ENCODE data around the gene SCLT1. TPM values are rescaled to one million over a fixed set of nuclear protein-coding genes. Genes with fewer than 3 reads are reported as not detected.

The SCLT1 gene
- total and polyA plus RNA-seq, 2 donors = 5.1 to 69.0 TPM

- Histone ChIP-seq H3K4me1 (ENCODE audit: insufficient read depth) (no peaks in the 10 kb centered on the region), H3K36me3 (ENCODE audit: insufficient read depth) (peaks cover under 1% of the 10 kb centered on the region), H3K4me3 (ENCODE audit: low read depth, low read length) (no peak overlapping the region), H3K27ac (ENCODE audit: low read depth) (no peak overlapping the region)
- 15% methylated on average over 2 of the region's 2 CpGs for WGBS
- DNase-seq (ENCODE audit: extremely low spot score) = peak; percentile 3
These were observed 119.2 kb downstream of the SCLT1 start for GRCh38 chr4:128974136-128974581.

DNA sequence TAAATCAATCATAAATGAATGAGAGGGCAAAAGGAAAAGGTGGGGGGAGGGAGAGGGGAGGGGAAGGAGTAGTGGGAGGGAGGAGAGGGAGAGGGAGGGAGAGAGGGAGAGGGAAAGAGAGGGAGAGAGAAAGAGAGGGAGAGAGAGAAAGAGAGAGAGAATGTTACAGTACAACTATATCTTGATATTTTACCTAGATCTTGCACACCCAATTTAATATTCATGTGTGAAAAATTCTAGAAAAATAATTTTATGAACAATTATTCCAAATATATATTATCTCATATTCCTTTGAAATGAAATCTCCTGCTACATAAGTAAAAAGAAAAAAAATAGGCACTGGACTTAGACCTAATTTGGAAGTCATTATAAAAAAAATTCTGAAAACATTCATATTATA, 120.0 kb downstream of the SCLT1 start:
- H3K4me3 ChIP-seq (ENCODE audit: low read depth, low read length) = no peak overlapping the region
- H3K4me1 ChIP-seq (ENCODE audit: insufficient read depth) = no peaks in the 10 kb centered on the region
- no peaks in the 10 kb centered on the region for H3K36me3 ChIP-seq (ENCODE audit: insufficient read depth)
- H3K27ac ChIP-seq (ENCODE audit: low read depth) = no peak overlapping the region
- DNase-seq (ENCODE audit: extremely low spot score) = no peak

- DNase-seq (ENCODE audit: extremely low spot score) = no peak
- Histone ChIP-seq H3K4me1 (ENCODE audit: insufficient read depth) (no peaks in the 10 kb centered on the region), H3K27ac (ENCODE audit: low read depth) (no peak overlapping the region), H3K4me3 (ENCODE audit: low read depth, low read length) (no peak overlapping the region), H3K36me3 (ENCODE audit: insufficient read depth) (peaks cover 2% of the 10 kb centered on the region)
These were observed 131.9 kb downstream of the SCLT1 start for GRCh38 chr4:128961405-128961804.

DNA sequence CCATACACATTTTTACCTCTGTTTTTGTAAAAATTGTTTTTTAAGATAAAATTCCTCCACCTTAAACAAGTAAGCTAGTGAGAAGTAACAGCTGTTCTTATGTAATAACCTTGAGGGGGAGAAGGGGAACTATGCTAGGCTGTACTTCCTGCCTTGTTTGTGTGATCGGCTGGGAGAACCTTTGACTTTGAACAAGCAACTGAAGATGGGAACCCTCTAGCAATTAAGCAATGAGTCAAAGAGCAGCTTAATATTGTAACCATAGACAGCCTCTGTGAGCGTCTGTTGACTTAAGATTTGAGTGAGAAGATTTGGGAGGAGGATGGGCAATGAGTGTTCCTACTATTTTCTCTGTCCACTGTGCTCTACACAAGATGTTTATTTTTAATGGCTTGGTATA, 135.1 kb downstream of the SCLT1 start:
- 76% methylated on average over 2 of the region's 2 CpGs for WGBS
- peaks cover 2% of the 10 kb centered on the region for H3K36me3 ChIP-seq (ENCODE audit: insufficient read depth)
- H3K27ac ChIP-seq (ENCODE audit: low read depth) = no peak overlapping the region
- H3K4me1 ChIP-seq (ENCODE audit: insufficient read depth) = no peaks in the 10 kb centered on the region
- no peak for DNase-seq (ENCODE audit: extremely low spot score)
- H3K4me3 ChIP-seq (ENCODE audit: low read depth, low read length) = no peak overlapping the region

- Histone ChIP-seq H3K4me3 (ENCODE audit: low read depth, low read length) (no peak overlapping the region), H3K4me1 (ENCODE audit: insufficient read depth) (no peaks in the 10 kb centered on the region), H3K36me3 (ENCODE audit: insufficient read depth) (peaks cover 2% of the 10 kb centered on the region), H3K27ac (ENCODE audit: low read depth) (no peak overlapping the region)
- no peak for DNase-seq (ENCODE audit: extremely low spot score)
These were observed 135.9 kb downstream of the SCLT1 start for GRCh38 chr4:128957459-128957858.

DNA sequence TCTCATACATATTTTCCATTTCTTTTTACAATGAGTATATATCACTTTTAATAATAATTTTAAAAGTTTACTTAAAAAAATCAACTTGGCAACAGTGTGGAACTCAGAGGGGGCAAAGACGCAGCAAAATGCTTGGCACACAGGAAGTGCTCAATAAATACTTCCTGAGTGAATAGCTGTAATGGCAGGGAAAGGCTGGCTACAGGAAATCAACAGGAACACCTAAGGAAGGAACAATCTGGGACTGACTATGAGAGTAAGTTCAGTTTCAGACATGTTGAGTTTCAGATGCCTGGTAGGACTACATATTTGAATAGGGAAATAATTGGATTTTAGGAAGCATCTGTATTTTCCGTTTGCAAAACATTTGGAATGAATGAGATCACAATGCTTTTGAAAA, 137.6 kb downstream of the SCLT1 start:
- Histone ChIP-seq H3K27ac (ENCODE audit: low read depth) (no peak overlapping the region), H3K4me1 (ENCODE audit: insufficient read depth) (no peaks in the 10 kb centered on the region), H3K4me3 (ENCODE audit: low read depth, low read length) (no peak overlapping the region), H3K36me3 (ENCODE audit: insufficient read depth) (peaks cover 2% of the 10 kb centered on the region)
- WGBS = 73% methylated on average over 2 of the region's 2 CpGs
- no peak for DNase-seq (ENCODE audit: extremely low spot score)

DNA sequence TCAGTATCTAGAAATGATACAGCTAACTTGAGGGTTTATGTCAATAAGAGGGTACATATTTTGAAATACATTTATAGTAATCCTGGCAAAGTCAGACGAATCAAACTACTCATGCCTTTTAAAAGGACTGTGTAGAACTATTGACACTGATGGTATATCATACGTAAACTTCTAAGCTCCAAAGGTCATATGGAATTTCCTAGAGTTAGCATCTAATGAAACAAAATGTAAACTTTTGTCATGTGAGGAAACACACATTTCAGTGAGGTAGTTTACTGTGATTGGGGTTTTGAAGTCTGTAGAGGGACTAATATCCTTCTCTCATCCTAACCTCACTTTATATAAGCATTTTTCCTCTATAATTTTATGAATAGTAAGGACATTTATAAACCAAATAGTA, 138.4 kb downstream of the SCLT1 start:
- Histone ChIP-seq H3K4me1 (ENCODE audit: insufficient read depth) (no peaks in the 10 kb centered on the region), H3K4me3 (ENCODE audit: low read depth, low read length) (no peak overlapping the region), H3K27ac (ENCODE audit: low read depth) (no peak overlapping the region), H3K36me3 (ENCODE audit: insufficient read depth) (peaks cover 2% of the 10 kb centered on the region)
- 82% methylated on average over 2 of the region's 2 CpGs for WGBS
- DNase-seq (ENCODE audit: extremely low spot score) = no peak

DNA sequence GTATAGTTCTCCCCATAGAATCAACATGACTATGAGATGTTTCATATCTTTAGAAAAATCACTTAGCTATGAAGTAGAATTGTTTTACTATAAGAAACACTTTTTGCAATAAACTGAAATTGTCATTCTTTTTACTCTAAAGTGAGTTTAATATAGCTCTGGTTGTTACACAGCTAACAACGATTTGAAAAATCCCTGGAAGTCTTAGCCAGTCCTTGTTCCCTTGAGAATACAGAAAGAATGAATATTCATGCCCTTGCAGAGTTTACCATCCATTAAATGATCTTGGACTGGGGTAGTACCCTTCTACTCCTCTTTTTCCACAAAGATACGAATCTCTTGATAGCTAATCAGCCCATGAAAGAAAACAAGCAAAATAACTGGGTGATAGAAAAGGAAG, 142.0 kb downstream of the SCLT1 start:
- Histone ChIP-seq H3K36me3 (ENCODE audit: insufficient read depth) (no peaks in the 10 kb centered on the region), H3K4me1 (ENCODE audit: insufficient read depth) (no peaks in the 10 kb centered on the region), H3K27ac (ENCODE audit: low read depth) (no peak overlapping the region), H3K4me3 (ENCODE audit: low read depth, low read length) (no peak overlapping the region)
- no peak for DNase-seq (ENCODE audit: extremely low spot score)
- 73% methylated on average over 2 of the region's 2 CpGs for WGBS

DNA sequence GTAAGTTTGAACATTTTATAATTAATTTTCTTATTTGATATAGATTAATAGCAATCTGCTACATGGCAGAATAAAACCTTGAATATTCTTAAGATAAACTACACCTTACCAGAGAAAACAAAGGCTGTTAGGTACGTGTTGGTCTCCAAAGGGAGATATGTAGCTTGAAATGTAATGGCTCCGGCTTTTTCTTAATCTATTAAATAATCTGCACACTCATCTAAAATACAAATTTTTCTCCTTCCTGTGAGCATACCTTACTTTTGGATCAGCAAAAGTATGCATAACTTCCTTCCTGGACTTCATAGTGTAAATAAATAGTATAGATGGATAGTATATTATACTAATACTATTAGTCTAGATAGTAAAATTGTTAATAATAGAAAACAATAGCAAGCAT, 142.5 kb downstream of the SCLT1 start:
- H3K36me3 ChIP-seq (ENCODE audit: insufficient read depth) = no peaks in the 10 kb centered on the region
- no peaks in the 10 kb centered on the region for H3K4me1 ChIP-seq (ENCODE audit: insufficient read depth)
- no peak overlapping the region for H3K27ac ChIP-seq (ENCODE audit: low read depth)
- 93% methylated on average over 2 of the region's 2 CpGs for WGBS
- no peak overlapping the region for H3K4me3 ChIP-seq (ENCODE audit: low read depth, low read length)
- DNase-seq (ENCODE audit: extremely low spot score) = no peak

DNA sequence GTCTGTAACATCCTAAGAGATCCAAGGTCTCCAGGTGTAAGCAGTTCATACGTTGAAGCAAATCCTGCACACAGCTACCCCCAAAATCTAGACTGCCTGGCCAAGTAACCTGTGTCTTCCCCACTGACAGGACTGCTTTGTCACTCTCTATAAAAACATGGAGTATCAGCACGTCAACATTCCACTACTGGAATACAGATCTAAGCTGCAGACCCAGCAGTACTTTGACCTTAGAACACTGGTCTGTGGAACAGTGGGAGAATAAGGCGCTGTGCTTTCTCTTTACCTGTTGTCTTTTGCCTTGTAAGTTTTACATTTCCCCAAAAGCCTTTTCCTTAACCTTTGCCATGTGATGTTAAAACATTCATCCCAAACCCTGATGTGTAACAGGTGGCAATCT, 146.4 kb downstream of the SCLT1 start:
- no peak overlapping the region for H3K4me3 ChIP-seq (ENCODE audit: low read depth, low read length)
- H3K27ac ChIP-seq (ENCODE audit: low read depth) = no peak overlapping the region
- no peaks in the 10 kb centered on the region for H3K4me1 ChIP-seq (ENCODE audit: insufficient read depth)
- H3K36me3 ChIP-seq (ENCODE audit: insufficient read depth) = peaks cover 2% of the 10 kb centered on the region
- 91% methylated on average over 3 of the region's 3 CpGs for WGBS
- DNase-seq (ENCODE audit: extremely low spot score) = no peak

- H3K36me3 ChIP-seq (ENCODE audit: insufficient read depth) = peaks cover 4% of the 10 kb centered on the region
- DNase-seq (ENCODE audit: extremely low spot score) = no peak
- H3K4me3 ChIP-seq (ENCODE audit: low read depth, low read length) = no peak overlapping the region
- WGBS = 28% methylated on average over 1 of the region's 1 CpG
- H3K4me1 ChIP-seq (ENCODE audit: insufficient read depth) = no peaks in the 10 kb centered on the region
- H3K27ac ChIP-seq (ENCODE audit: low read depth) = no peak overlapping the region
These were observed 150.7 kb downstream of the SCLT1 start for GRCh38 chr4:128942607-128943006.

- H3K4me1 ChIP-seq (ENCODE audit: insufficient read depth) = no peaks in the 10 kb centered on the region
- no peak overlapping the region for H3K4me3 ChIP-seq (ENCODE audit: low read depth, low read length)
- WGBS = 84% methylated on average over 2 of the region's 2 CpGs
- no peak for DNase-seq (ENCODE audit: extremely low spot score)
- peaks cover 4% of the 10 kb centered on the region for H3K36me3 ChIP-seq (ENCODE audit: insufficient read depth)
- no peak overlapping the region for H3K27ac ChIP-seq (ENCODE audit: low read depth)
These were observed 152.4 kb downstream of the SCLT1 start for GRCh38 chr4:128940971-128941370.

DNA sequence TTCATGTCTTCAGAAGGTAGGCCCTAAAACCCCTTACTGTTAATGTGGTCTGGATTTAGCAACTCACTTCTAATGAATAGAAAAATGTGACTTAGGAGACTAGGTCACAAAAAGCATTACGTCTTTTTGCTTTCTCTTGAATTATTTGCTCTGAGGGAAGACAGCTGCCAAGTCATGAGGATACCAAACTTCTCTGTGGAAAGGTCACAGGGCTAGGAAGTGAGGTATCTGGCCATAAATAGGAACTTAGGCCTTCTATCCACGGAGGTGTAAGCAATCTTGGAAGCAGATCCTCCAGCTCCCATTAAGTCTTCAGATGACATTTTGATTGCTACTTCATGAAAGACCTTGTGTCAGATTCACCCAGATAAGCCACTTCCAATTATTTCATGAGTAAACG, 163.3 kb downstream of the SCLT1 start:
- 61% methylated on average over 3 of the region's 3 CpGs for WGBS
- Histone ChIP-seq H3K4me3 (ENCODE audit: low read depth, low read length) (no peak overlapping the region), H3K4me1 (ENCODE audit: insufficient read depth) (no peaks in the 10 kb centered on the region), H3K27ac (ENCODE audit: low read depth) (no peak overlapping the region), H3K36me3 (ENCODE audit: insufficient read depth) (no peaks in the 10 kb centered on the region)
- DNase-seq (ENCODE audit: extremely low spot score) = no peak

- Histone ChIP-seq H3K36me3 (ENCODE audit: insufficient read depth) (no peaks in the 10 kb centered on the region), H3K27ac (ENCODE audit: low read depth) (no peak overlapping the region), H3K4me1 (ENCODE audit: insufficient read depth) (no peaks in the 10 kb centered on the region), H3K4me3 (ENCODE audit: low read depth, low read length) (no peak overlapping the region)
- no peak for DNase-seq (ENCODE audit: extremely low spot score)
- 91% methylated on average over 5 of the region's 5 CpGs for WGBS
These were observed 168.4 kb downstream of the SCLT1 start for GRCh38 chr4:128924951-128925350.

- WGBS = 94% methylated on average over 3 of the region's 3 CpGs
- no peak overlapping the region for H3K27ac ChIP-seq (ENCODE audit: low read depth)
- H3K4me3 ChIP-seq (ENCODE audit: low read depth, low read length) = no peak overlapping the region
- no peak for DNase-seq (ENCODE audit: extremely low spot score)
- no peaks in the 10 kb centered on the region for H3K4me1 ChIP-seq (ENCODE audit: insufficient read depth)
- H3K36me3 ChIP-seq (ENCODE audit: insufficient read depth) = no peaks in the 10 kb centered on the region
These were observed 171.4 kb downstream of the SCLT1 start for GRCh38 chr4:128921954-128922353.
